HG02610 (cell line): ENCODE data around the gene ZNF891.
A peak's percentile ranks its signal among the peaks of the same experiment; 100 is the strongest.

Source experiments
- ATAC-seq: cut with Tn5 transposase; IDR thresholded peaks from one replicate; pipeline ENCODE4 v1.9.1; 2021; ENCODE audit warnings: mild to moderate bottlenecking, moderate library complexity; ENCODE audit not compliant: unreplicated experiment

Gene ZNF891

GRCh38 chr12:133130038-133130807 is at the start of gene ZNF891, which contains the start of gene ZNF10:
ZNF891 (minus strand) TSS chr12:133130274; CDS start chr12:133121918, 8,356 bp downstream.
ZNF10 (plus strand) TSS chr12:133130627; CDS start chr12:133144493, 13,866 bp downstream.
- peak; percentile 94 for ATAC-seq

DNA sequence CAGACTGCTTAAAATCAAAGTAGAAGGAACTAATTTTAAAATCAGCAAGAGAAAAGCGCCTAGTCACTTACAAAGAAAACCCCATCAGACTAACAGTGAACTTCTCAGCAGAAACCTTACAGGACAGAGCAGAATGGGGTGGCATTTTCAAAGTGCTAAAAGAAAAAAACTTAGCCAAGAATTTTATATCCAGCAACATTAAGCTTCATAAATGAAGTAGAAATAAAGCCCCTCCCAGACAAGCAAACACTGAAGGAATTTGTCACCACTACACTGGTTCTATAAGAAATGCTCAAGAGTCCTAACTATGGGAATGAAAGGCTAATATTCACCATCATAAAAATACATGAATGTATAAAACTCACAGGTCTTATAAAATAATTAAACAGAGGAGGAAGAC is 44.8 kb upstream of the ZNF891 start:
- ATAC-seq: no peak

GRCh38 chr12:133172491-133172890 is 42.4 kb upstream of the ZNF891 start:
- no peak for ATAC-seq

- ATAC-seq: no peak
These were observed 35.7 kb upstream of the ZNF891 start for GRCh38 chr12:133165776-133166175.

DNA sequence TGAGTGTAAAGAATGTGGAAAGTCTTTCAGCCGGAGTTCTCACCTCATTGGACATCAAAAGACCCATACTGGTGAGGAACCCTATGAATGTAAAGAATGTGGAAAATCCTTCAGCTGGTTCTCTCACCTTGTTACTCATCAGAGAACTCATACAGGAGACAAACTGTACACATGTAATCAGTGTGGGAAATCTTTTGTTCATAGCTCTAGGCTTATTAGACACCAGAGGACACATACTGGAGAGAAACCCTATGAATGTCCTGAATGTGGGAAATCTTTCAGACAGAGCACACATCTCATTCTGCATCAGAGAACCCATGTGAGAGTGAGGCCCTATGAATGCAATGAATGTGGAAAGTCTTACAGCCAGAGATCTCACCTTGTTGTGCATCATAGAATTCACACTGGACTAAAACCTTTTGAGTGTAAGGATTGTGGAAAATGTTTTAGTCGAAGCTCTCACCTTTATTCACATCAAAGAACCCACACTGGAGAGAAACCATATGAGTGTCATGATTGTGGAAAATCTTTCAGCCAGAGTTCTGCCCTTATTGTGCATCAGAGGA is 26.1 kb upstream of the ZNF891 start:
- no peak for ATAC-seq

DNA sequence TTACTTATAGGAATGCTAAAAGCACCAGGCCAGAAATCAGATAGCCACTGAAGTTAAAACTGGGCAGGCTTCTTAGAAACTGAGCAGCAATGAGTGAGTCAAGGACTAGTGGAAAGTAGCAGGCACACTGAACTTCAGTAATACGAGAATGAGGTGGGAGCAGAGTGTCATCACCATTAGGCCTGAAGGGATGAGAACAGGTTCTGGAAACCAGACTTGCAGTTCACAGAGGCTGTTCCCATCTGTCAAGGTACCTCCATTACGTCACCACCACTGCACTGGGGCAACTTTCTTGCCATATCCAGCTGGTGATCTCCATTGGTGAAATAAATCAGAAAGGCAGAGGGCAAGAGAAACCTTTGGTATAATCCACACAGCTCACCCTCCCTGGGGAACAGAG is 15.9 kb upstream of the ZNF891 start:
- ATAC-seq: no peak

GRCh38 chr12:133135747-133136146 is 5.7 kb upstream of the ZNF891 start:
- ATAC-seq: no peak

- ATAC-seq: no peak
These were observed 694 bp upstream of the ZNF891 start for GRCh38 chr12:133130808-133131128.

GRCh38 chr12:133129368-133130037 is 571 bp downstream of the ZNF891 start:
- no peak for ATAC-seq

GRCh38 chr12:133124674-133125073 is 5.4 kb downstream of the ZNF891 start:
- ATAC-seq: no peak

DNA sequence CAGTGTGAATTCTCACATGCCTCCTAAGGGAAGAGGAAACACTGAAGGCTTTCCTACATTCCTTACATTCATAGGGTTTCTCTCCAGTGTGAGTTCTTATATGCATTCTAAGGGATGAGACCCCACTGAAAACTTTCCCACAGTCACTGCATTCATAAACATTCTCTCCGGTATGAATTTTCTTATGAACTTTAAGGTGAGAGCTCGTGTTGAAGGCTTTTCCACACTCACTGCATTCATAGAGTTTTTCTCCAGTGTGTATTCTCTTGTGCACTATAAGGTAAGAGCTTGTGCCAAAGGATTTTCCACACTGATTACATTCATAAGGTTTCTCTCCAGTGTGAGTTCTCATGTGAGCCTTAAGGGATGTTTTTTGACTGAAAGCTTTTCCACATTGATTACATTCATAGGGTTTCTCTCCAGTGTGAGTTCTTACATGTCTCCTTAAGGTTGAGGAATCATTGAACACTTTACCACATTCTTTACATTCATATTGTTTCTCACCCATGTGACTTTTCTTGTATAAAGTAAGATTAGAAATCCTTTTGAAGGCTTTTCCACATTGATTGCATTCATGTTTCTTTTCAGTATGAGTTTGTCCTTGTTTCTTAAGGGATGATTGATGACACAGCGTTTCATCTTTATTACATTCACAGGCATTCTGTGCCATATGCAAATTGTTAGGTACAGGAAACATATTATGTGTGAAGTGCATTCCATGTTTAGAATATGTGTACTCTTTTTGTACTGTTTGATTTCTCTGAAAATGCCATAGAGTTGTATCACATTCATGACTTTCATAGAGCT is 9.5 kb downstream of the ZNF891 start:
- no peak for ATAC-seq

GRCh38 chr12:133108150-133108549 is 21.9 kb downstream of the ZNF891 start:
- ATAC-seq: no peak

DNA sequence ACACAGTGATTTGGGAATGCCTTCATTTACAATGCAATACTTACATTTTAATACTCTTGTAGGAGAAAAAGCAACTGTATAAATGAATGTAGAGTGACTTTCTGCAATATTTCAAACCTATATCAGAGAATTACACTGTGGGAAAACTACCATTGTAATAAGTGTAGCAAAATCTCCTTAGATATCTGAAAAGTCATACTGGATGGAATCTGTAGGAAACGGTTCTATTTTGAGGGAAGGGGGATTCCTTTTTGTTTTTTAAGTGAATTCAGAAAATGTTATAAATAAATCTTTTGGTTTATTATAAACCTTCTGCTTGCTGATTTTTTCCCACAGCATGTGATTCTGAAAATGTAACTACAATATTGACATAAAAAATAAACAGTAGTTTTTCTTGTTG is 23.0 kb downstream of the ZNF891 start:
- no peak for ATAC-seq

DNA sequence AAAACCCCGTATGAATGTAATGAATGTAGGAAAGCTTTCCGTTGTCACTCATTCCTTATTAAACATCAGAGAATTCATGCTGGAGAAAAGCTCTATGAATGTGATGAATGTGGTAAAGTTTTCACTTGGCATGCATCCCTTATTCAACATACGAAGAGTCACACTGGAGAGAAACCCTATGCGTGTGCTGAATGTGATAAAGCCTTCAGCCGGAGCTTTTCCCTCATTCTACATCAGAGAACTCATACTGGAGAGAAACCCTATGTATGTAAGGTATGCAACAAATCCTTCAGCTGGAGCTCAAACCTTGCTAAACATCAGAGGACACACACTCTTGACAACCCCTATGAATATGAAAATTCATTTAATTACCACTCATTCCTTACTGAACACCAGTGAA is 23.8 kb downstream of the ZNF891 start:
- no peak for ATAC-seq

- no peak for ATAC-seq
These were observed 24.5 kb downstream of the ZNF891 start for GRCh38 chr12:133105620-133106019.

- ATAC-seq: no peak
These were observed 46.7 kb downstream of the ZNF891 start for GRCh38 chr12:133083345-133083744.

DNA sequence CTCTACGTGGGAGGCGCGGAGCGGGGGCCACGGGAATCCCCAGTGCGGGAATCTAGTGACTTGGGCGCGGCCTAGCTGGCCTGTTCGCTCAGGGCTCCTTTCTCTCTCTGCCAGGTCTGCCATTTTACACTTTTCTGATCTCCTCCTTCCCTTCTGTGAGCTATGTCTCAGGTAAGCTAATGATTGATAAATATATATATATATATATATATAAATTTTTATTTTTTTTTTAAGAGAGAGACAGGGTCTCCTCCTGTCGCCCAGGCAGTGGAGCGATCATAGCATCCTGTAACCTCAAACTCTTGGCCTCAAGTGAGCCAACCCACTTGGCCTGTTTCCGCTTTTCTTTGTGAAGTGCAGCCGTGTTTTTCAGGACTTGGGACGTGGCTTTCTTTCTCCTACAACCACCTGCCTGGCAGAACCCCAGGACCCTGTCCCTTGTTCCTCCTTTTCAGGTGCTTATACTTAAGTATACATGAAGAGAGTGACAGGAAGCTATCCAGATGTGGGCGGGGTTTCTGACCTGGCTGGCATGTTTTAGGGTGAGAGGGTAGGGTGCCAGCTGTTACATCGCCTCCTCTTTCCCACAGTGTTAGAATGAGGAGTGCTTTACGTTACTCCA is 48.8 kb downstream of the ZNF891 start:
- no peak for ATAC-seq

DNA sequence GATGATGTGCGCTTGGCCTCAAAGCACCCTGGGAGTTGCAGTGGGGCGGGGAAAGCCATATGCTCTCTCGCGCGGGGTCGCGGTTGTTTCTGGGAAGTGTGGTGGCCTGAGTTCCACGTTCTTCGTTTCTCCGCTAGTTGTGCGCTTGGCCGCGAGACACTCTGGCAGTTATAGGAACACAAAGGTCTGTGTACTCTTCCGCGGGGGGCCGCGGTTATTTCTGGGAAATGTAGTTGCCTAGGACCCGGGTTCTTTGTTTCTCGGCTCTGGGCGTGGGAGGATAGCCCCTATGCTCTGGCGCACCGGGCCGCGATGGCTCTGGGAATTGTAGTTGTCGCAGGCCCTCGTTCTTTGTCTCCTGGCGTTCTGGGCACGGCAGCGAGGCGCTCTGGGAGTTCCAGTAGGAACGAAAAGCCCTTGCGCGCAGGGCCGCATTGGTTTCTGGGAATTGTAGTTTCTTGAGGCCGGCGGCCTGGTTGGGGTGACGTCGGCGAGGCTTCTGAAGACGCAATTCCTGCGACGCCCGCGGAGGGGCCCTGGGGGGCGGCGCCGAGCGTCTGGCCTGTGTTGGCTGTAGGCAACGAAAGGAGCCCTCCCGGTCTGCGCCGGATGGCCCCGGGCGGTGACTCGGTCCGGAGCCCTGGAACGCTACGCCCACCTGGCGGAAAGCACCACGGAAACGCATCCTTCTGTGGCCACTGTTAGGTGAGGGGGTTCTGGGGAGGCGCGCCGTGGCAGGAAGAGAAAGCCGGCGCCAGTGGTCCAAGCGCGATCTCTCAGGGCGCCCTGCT is 49.5 kb downstream of the ZNF891 start, which contains the start of gene ZNF140:
TSS of gene ZNF140 (plus strand) at position 556 of the 791 bp plus-strand sequence. CDS start 398 bp downstream, outside the sequence.
- ATAC-seq: peak; percentile 73

DNA sequence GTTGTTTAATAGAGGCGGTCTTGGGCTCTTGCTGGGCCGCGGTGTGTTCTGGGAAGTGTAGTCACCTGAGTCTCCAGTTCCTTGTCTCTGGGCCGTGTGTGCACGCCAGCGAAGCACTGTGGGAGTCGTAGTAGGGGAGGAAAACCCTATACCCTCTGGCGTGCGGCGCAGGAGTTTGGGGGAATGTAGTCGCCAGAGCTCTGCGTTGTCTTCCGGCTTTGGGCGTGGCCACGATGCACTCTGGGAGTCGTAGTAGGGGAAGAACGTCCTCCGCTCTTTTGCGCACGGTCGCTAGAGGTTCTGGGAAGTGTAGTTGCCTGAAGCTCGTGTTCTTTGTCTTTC is 50.1 kb downstream of the ZNF891 start:
- peak; percentile 81 for ATAC-seq

DNA sequence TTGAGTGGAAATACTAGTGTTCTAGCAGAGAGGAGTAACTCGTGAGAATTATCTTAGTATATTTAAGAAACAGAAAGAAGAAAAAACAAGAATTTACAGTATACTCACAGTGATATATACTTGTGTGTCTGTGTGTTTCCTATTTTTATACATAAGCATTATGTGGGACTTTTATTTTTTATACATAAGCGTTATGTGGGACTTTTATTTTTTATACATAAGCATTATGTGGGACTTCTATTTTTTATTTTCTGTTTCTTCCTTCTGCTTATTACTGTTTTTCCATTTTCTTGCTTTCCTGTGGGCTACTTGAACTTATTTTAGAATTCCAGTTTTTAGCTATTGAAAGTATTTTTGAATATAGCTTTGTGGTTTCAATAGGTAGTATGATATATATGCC is 56.2 kb downstream of the ZNF891 start:
- ATAC-seq: no peak
